GM12874 (cell line): ENCODE data around the gene RPS16.

ENCODE experiments used
- CTCF ChIP-seq: IDR thresholded peaks from 2 replicates; pipeline ENCODE4 v1.5.1; 2011; ENCODE audit warnings: low read depth, mild to moderate bottlenecking, control low read depth, low read length, moderate library complexity; ENCODE audit not compliant: insufficient read depth

Gene RPS16

GRCh38 chr19:39401549-39402345 lies 34.0 kb downstream of the RPS16 start:
- TF ChIP-seq CTCF: no peak

GRCh38 chr19:39401070-39401548 lies 34.6 kb downstream of the RPS16 start:
- no peak for TF ChIP-seq CTCF

GRCh38 chr19:39400061-39400460 lies 35.7 kb downstream of the RPS16 start:
- no peak for TF ChIP-seq CTCF

- TF ChIP-seq CTCF: no peak
Observed at GRCh38 chr19:39399668-39400050, 36.1 kb downstream of the RPS16 start.

- no peak for TF ChIP-seq CTCF
Observed at GRCh38 chr19:39398297-39398864, 37.4 kb downstream of the RPS16 start.

GRCh38 chr19:39397360-39398296 lies 38.1 kb downstream of the RPS16 start:
- TF ChIP-seq CTCF: peak; percentile 98
